Measurements from ENCODE around the gene SUMF1.

Gene SUMF1

DNA sequence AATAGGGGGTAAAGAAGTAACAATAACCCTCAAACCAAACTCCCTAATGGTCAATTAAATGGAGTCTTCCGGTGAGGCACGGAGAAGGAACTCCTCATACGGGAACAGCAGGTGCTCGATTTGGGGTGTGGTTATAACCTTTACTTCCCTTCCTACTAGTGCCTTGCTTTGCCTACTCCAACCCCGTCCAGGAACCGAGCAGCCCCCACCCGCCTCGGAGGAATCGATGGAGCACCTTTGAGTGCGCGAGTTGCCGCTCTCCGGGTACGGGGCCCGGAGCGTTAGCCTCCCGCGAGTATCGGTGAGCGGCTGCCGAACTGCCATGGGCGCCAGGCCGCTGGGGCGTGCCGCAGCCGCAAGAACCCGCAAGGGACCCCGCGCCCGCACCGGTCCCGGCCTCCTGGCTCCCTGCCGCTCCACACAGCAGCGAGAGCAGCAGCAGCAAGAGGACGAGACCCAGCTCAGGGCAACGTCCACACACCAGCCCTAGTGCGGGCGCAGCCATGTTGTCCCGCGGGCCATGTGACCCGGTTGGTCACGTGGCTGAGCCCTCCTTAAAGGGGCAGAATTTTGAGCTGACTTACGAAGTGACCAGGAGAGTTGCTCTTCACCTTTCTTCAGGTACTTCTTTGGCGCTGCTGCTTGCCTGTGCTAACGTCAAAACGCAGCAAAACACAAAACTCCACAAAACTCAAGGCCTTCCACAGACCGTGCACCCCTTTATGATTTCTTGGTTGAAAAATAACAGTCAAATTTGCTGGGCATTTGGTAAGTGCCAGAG, at the start of gene SUMF1:
Gene SUMF1 (minus strand): TSS at position 529 of the 781 bp plus-strand sequence. CDS start 24 bp downstream, at position 505.
- peak; percentile 63 for DNase-seq

GRCh38 chr3:4515916-4516579, 49.0 kb upstream of the SUMF1 start:
- DNase-seq, result no peak

GRCh38 chr3:4514916-4515315, 47.8 kb upstream of the SUMF1 start:
- no peak for DNase-seq

GRCh38 chr3:4514321-4514720, 47.3 kb upstream of the SUMF1 start:
- DNase-seq, result no peak

- no peak for DNase-seq
Measured at GRCh38 chr3:4512895-4513616, 46.0 kb upstream of the SUMF1 start.

- DNase-seq, result no peak
Measured at GRCh38 chr3:4511491-4512262, 44.6 kb upstream of the SUMF1 start.

GRCh38 chr3:4509983-4510755, 43.1 kb upstream of the SUMF1 start:
- no peak for DNase-seq

- no peak for DNase-seq
Measured at GRCh38 chr3:4509043-4509442, 42.0 kb upstream of the SUMF1 start.

DNA sequence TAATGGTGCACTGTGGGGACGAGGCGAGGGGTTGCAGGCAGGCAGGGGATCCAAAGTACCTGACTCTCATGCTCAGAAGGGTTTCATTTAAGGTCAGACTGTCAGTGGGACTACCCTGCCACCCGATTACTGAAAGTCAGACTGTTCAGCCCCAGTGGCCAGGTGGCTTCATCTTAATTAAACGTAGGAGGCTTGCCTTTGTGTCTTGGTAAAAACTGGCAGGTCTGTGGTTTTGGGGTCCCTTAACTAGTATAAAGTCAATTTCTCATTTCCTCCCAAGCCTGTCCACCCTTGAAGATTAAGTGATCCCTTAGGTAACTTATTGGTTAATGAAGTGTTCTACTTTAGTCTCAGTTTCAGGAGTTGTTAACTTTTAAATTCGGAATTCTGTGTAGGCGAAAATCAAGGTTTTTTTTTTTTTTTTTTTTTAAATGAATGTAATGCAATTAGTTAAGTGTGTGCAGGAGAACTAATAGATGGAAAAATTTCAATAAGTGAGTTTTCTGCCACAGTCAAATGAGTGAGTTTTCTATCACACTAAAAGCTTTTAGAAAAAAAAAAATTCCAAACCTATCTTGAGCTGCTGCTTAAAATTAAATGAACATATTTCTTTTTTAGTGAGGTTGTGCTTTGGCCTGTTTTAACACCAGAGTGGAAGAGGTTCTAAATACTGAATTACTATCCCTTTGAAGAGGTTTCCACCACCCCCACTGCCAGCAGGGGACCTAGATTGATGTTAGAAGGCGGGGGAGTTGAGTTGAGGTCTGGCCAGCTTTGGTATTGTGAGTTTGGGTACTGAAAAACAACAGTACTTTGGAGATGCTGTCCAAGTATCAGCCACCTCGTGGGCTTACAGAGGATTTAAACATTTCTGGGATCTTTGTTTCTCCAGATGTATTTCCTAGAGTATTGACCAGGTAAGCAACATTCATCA, 41.2 kb upstream of the SUMF1 start:
- no peak for DNase-seq

GRCh38 chr3:4507024-4507596, 40.0 kb upstream of the SUMF1 start:
- DNase-seq, result no peak

GRCh38 chr3:4506559-4507023, 39.5 kb upstream of the SUMF1 start:
- no peak for DNase-seq

- no peak for DNase-seq
Measured at GRCh38 chr3:4505688-4506558, 38.9 kb upstream of the SUMF1 start.

GRCh38 chr3:4504340-4505261, 37.5 kb upstream of the SUMF1 start:
- DNase-seq, result peak; percentile 23

- no peak for DNase-seq
Measured at GRCh38 chr3:4503050-4503449, 36.0 kb upstream of the SUMF1 start.

GRCh38 chr3:4501927-4502326, 34.9 kb upstream of the SUMF1 start:
- DNase-seq, result no peak

- DNase-seq, result no peak
Measured at GRCh38 chr3:4501437-4501836, 34.4 kb upstream of the SUMF1 start.

GRCh38 chr3:4498446-4498845, 31.4 kb upstream of the SUMF1 start:
- DNase-seq, result no peak

DNA sequence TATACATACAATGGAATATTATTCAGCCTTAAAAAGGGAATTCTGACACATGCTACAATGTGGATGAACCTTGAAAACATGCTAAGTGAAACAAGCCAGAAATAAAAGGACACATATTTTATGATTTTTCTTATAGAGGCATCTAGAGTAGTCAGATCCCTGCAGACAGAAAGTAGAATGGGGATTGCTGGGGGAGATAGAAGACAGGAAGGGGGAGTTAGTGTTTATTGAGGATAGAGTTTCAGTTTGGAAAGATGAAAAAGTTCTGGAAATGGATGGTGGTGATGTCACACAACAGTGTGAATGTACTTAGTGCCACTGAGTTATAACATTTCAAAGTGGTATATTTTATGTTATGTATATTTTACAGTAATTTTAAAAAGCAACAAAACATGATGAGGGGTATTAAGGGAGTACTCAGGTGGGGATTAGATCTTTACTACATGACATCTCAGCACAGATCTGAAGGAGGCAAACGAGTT, 30.8 kb upstream of the SUMF1 start:
- DNase-seq, result no peak

Measured in activated CD4-positive, alpha-beta T cell treated with anti-CD3 and anti-CD28 coated beads, Interleukin-2, amount 50 U/mL, for 1 hour (primary cell).